ENCODE data around the gene DBX2.

- TF ChIP-seq CTCF (IDR thresholded peaks at IDR 0.05) (no peak), POLR2A (IDR thresholded peaks at IDR 0.05) (no peak)
Observed at GRCh38 chr12:44999355-44999754, 51.5 kb downstream of the DBX2 start.

All from uterus (tissue), 2 donors.